GM18861 (cell line): Measurements from ENCODE around the gene DIP2B.

Source experiments
- ATAC-seq: cut with Tn5 transposase; IDR thresholded peaks from one replicate; pipeline ENCODE4 v1.9.1; 2021; ENCODE audit not compliant: unreplicated experiment

The DIP2B gene

GRCh38 chr12:50571786-50572185 is 67.0 kb downstream of the DIP2B start:
- ATAC-seq = no peak

GRCh38 chr12:50572287-50572686 is 67.5 kb downstream of the DIP2B start:
- no peak for ATAC-seq

DNA sequence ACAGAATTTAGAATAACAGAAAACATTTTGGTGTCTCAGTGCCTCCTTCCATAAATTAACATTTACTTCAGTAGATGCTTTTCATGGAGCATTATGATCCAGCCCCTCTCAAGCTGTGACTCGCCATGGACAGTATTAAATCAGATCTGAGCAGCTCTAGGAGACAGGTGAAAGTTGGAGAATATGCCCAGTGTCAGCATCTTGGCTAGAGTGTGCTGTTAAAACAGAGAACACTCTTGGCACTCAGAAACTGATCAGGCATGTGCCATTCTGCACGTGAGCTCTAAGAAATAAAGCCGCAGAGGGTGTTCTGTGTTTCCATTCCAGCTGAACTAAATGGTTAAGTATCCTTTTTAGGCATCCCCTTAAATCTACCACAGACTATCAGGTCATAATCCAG is 68.0 kb downstream of the DIP2B start:
- no peak for ATAC-seq

DNA sequence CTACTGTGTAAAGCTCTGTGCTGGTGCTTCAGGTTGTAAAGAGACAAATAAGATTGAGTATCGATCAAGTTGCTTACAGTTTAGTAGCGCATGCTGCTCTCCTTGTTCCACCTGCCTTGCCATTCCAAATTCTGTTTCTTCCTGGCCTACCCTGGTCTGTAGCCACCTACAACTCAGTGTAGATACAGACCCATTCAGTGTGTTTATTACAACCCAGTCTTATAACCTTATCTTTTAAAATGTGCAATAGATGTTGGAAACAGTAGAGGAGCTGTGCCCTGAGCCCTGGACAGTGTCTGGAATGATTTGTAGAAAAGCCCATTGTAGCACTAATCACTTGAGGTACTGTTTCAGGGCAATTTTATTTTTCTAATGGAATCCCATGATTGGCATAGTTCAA is 68.5 kb downstream of the DIP2B start:
- ATAC-seq = no peak

DNA sequence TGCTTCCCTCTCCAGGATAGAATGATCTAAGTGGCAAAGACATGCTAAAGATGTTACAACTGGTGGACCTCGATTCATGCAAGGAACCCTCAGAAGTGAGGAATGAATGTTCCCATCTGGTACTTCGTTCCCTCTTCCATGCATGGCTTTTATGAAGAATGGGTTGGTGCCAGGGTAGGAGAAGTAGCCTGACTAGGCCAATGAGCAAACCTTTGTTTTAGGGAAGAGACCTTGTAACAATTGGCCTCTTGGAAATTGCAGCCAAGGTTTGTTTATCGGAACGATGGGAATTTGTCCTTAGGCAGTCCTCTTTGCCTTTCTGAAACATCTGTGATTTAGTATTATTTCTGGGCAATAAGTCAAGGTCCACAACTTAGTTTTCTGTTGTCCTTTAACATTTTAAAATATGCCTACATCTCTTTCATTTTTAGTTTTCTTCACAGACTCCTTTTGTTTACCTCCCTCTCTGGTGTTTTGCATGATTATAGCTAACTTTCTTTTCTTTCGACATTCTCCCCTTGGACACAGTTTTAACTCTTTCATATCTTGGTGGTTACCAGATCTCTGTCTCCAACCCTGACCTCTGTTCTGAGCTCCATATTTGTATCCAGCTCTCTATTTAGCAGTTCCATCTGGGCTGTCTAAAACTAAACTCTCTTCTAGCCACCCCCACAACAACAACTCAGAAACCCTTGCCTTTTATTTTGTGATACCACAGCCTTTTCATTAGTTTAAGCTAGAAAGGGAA is 70.0 kb downstream of the DIP2B start:
- no peak for ATAC-seq

DNA sequence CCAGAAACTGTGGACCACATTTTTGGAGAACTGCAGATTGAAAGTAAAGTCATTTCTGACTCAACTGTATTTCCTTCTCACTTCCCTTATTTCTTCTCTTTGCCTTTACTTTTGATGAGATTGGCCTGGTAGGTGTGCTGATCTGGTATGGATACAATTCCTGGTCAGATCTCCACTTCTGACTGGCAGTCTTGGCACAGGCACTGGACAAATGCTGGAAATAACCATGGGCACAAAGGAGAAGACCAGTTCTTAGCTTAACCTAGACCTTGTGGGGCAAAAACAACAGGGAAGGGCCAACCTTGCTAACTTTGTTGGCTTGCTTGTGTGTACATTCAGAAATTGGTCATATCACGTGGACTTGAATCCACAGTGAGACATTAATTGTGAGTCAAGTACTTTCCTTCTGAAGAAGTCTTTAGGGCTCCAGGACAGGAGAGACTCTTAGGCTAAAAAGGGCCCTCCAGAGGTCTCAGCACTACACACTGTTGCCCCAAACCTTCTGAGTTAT is 75.0 kb downstream of the DIP2B start:
- no peak for ATAC-seq

DNA sequence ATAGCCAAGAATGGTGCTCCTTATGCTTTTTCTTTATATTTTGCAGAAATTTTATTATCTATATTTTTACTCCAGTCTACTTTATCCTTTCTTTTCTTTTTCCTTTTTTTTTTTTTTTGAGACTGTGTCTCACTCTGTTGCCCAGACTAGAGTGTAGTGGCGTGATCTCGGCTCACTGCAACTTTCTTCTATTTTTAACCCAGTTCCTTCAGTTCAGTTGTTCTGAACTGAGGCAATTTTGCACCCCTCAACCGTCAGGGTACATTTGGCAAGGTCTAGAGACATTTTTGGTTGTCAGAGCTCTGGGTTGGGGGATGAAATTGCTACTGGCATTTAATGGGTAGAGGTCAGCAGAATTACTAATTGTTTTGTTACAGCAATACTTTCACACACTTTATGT is 75.7 kb downstream of the DIP2B start:
- ATAC-seq = no peak

DNA sequence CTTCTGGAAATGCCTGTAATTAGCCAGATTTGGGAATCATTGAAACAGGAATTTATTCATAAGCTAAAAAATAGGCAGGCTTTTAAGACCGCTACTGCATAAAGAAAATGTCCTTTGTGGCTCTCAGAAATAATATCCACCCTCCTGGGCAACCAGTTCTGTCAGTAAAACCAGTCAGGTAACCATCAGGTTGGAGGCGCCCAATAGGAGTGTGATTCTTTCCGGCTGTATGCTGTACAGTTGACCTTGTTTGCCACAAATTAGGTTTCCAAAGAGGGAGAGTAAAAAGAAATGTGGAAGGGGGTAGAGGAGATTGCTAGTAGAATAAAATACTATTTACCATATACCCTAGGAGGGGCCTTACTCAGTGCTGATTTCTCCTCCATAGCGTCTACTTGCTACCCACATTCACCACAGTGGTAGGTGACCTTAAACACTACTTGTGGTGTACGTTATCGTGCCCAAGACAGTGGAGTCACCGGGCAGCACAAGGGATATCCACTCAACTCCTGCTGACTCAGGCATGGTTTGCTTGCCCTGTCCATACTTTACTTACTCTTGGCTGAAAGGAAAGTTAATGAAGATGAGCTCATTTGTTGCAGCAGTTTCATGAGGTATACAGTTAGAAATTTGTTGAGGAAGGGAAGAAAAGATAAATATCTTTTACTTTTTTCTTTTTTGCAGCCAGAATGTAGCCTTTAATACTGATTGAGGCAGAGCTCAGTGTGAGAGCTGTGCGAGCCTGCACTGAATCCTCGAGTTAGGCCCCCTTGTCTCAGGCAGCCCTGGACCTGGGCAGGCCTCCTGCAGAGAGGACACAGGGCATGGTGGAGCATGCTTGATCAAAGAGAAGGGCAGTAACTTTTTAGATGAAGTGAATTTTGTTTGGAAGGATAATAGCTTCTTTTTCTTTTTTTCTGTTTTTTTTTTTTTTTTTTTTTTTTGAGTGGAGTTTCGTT is 76.7 kb downstream of the DIP2B start:
- ATAC-seq = no peak

- ATAC-seq = no peak
These were observed 79.3 kb downstream of the DIP2B start for GRCh38 chr12:50584135-50584534.

DNA sequence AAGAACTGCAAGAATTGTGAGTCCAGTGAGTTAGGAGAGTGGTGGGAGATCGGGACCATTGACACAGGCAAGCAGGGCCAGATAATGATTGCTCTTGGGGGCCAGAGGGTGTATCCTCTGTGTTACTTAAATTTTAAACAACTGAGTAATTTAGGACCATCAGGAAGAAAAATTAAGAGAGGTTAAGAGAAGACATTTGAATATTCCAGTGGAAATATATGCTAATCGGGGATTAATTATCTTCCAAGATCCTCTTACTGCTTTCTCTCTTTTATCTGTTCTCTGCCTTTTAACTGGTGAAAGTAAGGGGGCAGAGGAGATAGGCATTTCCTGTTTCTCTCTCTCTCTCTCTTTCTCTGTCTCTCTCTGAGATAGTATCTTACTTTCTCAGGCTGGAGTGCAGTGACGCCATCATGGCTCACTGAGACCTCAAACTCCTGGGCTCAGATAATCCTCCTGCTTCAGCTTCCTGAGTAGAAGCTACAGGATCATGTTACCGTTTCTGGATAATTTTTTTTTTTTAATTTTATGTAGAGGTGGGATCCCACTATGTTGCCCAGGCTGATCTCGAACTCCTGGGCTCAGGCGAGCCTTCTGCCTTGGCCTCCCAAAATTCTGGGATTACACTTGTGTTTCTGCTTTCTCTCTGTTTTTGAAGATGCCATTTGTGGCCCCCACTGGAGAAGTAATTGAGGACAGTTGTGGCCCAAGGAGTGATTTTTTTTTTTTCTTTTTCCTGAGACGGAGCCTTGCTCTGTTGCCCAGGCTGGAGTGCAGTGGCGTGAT is 85.1 kb downstream of the DIP2B start:
- ATAC-seq = no peak

GRCh38 chr12:50590869-50591268 is 86.1 kb downstream of the DIP2B start:
- ATAC-seq = no peak

- ATAC-seq = no peak
These were observed 90.9 kb downstream of the DIP2B start for GRCh38 chr12:50595667-50596066.

- peak; percentile 71 for ATAC-seq
These were observed 92.7 kb downstream of the DIP2B start for GRCh38 chr12:50597200-50598195.

- no peak for ATAC-seq
These were observed 93.6 kb downstream of the DIP2B start for GRCh38 chr12:50598321-50598862.

GRCh38 chr12:50599366-50600095 is 94.7 kb downstream of the DIP2B start:
- ATAC-seq = no peak

GRCh38 chr12:50600364-50600763 is 95.6 kb downstream of the DIP2B start:
- ATAC-seq = no peak

- no peak for ATAC-seq
These were observed 99.2 kb downstream of the DIP2B start for GRCh38 chr12:50603817-50604639.

- no peak for ATAC-seq
These were observed 99.8 kb downstream of the DIP2B start for GRCh38 chr12:50604640-50604920.
